Esophagus squamous epithelium (tissue), 4 donors: Measurements from ENCODE around the gene NR5A2.

ENCODE experiments used
- CTCF ChIP-seq, 6 experiments: fragments of 450-650 bp in 4 of 6; fragments of 200-600 bp in 2 of 6; sonication (generic) in 2 of 6; IDR thresholded peaks; one replicate each; pipeline ENCODE4 v1.5.1; 2016 to 2019; ENCODE audit warnings: antibody characterized with exemption in 6 of 6, mild to moderate bottlenecking in 4 of 6, moderate library complexity in 4 of 6
- POLR2A ChIP-seq, 4 donors: fragments of 450-650 bp; IDR thresholded peaks; one replicate each; pipeline ENCODE4 v1.6.1; 2017; ENCODE audit warnings: antibody characterized with exemption in 4 of 4, mild to moderate bottlenecking in 4 of 4, moderate library complexity in 3 of 4

- no peak for TF ChIP-seq CTCF (IDR thresholded peaks at IDR 0.05)
- no peak for TF ChIP-seq POLR2A (IDR thresholded peaks at IDR 0.05)
Measured at GRCh38 chr1:200150721-200151120, 123.2 kb downstream of the NR5A2 start.
